ENCODE results near the gene ERBIN.

The ERBIN gene

DNA sequence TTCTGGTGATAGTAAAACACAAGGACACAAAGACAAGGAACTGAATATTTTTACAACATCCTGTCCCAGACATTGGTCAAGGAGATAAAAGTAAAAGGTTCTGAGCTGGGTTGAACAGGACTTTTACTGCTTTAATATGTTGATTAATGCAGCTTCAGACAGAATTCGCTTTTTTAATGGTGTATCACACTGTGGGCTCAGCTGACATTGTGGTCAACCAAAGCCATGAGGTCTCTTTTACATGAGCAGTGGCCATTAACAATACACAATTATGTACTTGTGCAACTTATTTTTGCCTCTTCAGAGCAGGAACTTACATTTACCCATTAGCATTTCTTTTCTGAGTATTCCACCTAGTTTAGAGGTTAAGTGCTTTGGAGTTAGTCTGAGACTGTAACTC, 22.8 kb upstream of the ERBIN start:
- POLR2A ChIA-PET, result no interaction called here
- TF ChIP-seq, protein P1, sequence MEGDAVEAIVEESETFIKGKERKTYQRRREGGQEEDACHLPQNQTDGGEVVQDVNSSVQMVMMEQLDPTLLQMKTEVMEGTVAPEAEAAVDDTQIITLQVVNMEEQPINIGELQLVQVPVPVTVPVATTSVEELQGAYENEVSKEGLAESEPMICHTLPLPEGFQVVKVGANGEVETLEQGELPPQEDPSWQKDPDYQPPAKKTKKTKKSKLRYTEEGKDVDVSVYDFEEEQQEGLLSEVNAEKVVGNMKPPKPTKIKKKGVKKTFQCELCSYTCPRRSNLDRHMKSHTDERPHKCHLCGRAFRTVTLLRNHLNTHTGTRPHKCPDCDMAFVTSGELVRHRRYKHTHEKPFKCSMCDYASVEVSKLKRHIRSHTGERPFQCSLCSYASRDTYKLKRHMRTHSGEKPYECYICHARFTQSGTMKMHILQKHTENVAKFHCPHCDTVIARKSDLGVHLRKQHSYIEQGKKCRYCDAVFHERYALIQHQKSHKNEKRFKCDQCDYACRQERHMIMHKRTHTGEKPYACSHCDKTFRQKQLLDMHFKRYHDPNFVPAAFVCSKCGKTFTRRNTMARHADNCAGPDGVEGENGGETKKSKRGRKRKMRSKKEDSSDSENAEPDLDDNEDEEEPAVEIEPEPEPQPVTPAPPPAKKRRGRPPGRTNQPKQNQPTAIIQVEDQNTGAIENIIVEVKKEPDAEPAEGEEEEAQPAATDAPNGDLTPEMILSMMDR (IDR thresholded peaks at IDR 0.05; ENCODE audit: control extremely low read depth, extremely low read depth, low read depth, missing control alignments), result no peak
- DNase-seq (ENCODE audit: extremely low spot score), result no peak
- CTCF ChIA-PET, result interaction anchor here (0.6 kb wide), 1 partner anchor 8 kb away, joined by 3 read pairs; no protein-coding TSS in a partner anchor

DNA sequence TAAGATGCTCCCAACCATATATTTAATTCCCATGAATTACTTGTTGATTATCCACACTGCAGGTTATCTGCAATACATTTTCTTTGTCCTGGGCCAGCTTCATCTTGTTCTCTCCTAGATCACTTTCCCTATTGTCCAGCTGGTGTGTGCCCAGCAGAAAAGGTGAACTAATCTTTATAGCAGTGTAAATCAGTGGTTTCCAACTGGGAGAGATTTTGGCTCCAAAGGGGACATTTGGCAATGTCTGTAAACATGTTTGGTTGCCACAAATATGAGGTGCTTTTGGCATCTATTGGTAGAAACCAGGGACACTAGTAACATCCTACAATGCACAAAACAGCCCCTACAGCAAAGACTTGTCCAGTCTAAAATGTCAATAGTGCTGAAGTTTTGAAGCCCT, 20.1 kb upstream of the ERBIN start:
- TF ChIP-seq, protein P1 (IDR thresholded peaks at IDR 0.05; ENCODE audit: control extremely low read depth, extremely low read depth, low read depth, missing control alignments), result no peak
- ChIA-PET CTCF (interaction anchor here (1.9 kb wide), 1 partner anchor 10 kb away, joined by 7 read pairs; no protein-coding TSS in a partner anchor), POLR2A (interaction anchor here (0.7 kb wide), 1 partner anchor 66 kb away, joined by 5 read pairs; no protein-coding TSS in a partner anchor)
- DNase-seq (ENCODE audit: extremely low spot score), result no peak

DNA sequence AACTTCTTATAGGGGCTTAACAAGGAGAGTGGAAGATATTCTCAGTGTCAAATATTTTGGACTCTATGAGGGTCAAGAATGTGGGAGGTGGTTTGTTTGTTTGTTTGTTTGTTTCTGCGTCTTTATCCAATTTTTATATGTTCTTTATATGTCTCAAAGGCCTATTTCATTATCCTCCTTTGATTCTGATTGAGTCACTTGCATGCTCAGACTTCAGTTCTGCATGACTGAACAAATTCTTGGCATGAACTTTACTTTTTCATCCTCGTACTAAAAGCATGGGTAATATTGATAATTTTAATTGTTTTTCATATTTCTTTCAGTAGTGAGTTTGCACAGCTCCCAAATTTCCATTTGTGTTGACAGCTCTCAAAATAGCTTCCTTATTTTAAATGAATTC, 19.2 kb upstream of the ERBIN start:
- TF ChIP-seq, protein P1 (IDR thresholded peaks at IDR 0.05; ENCODE audit: control extremely low read depth, extremely low read depth, low read depth, missing control alignments), result no peak
- ChIA-PET CTCF (interaction anchor here (1.3 kb wide), 1 partner anchor 12 kb away, joined by 3 read pairs; no protein-coding TSS in a partner anchor), POLR2A (no interaction called here)
- no peak for DNase-seq (ENCODE audit: extremely low spot score)

DNA sequence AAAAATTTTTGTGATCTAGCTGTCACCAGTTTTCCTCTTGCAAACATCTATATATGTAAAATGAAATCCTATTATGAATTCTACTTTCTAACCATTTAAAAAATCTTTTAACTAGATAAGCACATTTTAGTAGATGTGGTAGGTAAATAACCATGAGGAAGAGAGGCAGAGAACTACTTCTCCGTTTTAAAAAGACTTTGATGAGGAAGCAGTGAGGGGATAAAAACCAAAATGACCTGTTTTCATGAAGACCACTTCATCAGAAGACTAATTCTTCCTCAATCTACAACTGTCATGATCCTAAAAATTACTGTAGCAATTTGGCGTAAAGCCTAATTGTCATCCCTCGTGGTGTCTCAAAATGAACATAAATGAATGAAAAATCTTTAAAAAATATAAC, 15.7 kb upstream of the ERBIN start:
- ChIA-PET POLR2A (no interaction called here), CTCF (interaction anchor here (0.9 kb wide), 1 partner anchor 9 kb away, joined by 3 read pairs; no protein-coding TSS in a partner anchor)
- TF ChIP-seq, protein P1 (IDR thresholded peaks at IDR 0.05; ENCODE audit: control extremely low read depth, extremely low read depth, low read depth, missing control alignments), result no peak
- DNase-seq (ENCODE audit: extremely low spot score), result no peak

DNA sequence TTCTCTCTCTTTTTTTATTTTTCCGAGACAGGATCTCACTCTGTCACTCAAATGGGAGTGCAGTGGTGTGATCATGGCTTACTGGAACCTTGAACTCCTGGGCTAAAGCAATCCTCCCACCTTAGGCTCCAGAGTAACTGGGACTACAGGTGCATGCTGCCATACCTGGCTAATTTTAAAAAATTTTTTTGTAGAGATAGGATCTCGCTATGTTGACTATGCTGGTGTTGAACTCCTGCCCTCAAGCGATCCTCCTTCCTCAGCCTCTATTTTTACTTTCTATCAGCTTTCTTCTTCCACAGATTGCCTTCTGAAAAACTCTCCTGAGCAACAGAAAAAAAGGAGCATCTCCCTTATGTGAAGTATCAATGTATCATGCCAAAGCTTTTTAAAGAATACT, 14.1 kb upstream of the ERBIN start:
- no peak for DNase-seq (ENCODE audit: extremely low spot score)
- ChIA-PET CTCF (interaction anchor here (1.5 kb wide), 1 partner anchor 12 kb away, joined by 3 read pairs; no protein-coding TSS in a partner anchor), POLR2A (no interaction called here)
- TF ChIP-seq, protein P1 (IDR thresholded peaks at IDR 0.05; ENCODE audit: control extremely low read depth, extremely low read depth, low read depth, missing control alignments), result no peak

DNA sequence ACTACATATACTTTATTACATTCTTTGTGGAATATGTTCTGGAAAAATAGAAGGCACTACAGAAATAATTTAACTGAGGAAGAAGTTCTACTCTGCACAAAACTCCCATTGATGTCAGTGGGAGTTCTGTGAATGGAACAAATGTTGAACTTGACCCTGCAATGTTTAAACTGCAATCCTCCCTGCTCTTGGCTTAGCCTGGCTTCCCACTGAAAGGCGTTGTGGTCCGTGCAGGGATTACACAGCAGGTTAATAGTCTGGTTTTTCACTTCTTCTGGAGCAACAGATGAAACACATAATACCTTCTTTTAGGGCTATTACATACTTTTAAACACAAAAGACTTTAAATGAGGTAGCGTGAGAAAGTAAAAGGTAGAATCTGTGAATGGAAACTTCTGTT, 12.9 kb upstream of the ERBIN start:
- TF ChIP-seq, protein P1 (IDR thresholded peaks at IDR 0.05; ENCODE audit: control extremely low read depth, extremely low read depth, low read depth, missing control alignments), result no peak

More for the DNA sequence above, 12.9 kb upstream of the ERBIN start:
- CTCF ChIA-PET, result interaction anchor here (1.0 to 1.5 kb wide), 3 partner anchors 10 to 18 kb away, joined by 3 to 4 read pairs (median 3); no protein-coding TSS in a partner anchor
- no peak for DNase-seq (ENCODE audit: extremely low spot score)
- POLR2A ChIA-PET, result no interaction called here

Data from GM10248 (cell line).